ENCODE results near the gene FKBP7.
A peak's percentile ranks its signal among the peaks of the same experiment; 100 is the strongest.

The FKBP7 gene

DNA sequence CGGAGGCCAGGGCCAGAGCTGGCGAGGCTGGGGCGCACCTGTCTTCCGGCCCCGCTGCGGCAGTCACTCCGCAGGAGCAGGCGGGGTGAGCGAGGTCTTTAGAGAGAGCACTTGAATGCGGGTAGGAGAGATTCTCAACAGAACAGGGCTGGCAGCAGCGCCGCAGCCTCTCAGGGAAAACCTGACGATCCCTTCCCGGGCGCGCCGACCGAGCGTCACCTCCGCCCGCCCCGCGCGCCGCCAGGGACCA lies 28.0 kb downstream of the FKBP7 start:
- DNase-seq (ENCODE audit: low read depth): no peak
- TF ChIP-seq, protein P1, sequence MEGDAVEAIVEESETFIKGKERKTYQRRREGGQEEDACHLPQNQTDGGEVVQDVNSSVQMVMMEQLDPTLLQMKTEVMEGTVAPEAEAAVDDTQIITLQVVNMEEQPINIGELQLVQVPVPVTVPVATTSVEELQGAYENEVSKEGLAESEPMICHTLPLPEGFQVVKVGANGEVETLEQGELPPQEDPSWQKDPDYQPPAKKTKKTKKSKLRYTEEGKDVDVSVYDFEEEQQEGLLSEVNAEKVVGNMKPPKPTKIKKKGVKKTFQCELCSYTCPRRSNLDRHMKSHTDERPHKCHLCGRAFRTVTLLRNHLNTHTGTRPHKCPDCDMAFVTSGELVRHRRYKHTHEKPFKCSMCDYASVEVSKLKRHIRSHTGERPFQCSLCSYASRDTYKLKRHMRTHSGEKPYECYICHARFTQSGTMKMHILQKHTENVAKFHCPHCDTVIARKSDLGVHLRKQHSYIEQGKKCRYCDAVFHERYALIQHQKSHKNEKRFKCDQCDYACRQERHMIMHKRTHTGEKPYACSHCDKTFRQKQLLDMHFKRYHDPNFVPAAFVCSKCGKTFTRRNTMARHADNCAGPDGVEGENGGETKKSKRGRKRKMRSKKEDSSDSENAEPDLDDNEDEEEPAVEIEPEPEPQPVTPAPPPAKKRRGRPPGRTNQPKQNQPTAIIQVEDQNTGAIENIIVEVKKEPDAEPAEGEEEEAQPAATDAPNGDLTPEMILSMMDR (IDR thresholded peaks at IDR 0.05; ENCODE audit: low read length, missing control alignments): no peak

DNA sequence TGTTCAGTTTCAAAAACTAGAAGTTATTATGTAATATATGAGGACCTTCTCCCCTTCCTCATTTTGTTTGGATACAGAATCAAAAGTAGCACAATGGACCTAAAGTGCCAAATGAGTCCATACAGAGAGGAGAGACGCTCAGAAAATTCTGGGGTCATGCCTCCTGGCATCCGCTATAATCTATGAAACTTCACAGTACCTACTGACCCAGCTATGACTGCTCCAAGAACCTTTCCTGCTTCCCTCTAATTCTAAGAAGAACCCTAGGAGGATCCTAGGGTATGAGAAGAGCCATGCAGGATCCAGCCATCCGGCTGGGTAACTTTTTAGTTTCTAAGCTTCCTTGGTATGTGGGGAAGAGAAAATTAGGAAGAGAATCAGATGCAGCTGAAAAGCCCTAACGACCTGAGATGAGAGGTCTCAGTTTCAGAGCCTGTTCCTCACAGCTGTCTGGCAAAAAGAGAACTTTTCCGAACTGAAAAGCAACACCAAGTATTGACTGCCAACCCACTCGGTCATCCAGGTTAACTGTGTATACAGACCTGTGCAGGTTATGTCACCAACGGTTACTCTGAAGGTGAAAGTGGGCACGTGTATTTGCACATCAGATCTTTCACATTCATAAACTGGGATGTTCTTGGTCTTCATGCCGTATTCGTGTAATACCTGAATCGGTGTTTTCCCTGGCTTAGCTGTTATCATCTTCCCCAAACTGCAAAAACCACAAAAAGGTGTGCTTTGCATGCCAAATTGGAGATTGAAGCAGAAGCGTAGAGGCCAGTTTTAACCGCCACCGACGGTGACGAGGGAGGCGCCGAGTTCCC lies 28.5 kb downstream of the FKBP7 start:
- TF ChIP-seq, protein P1 (IDR thresholded peaks at IDR 0.05; ENCODE audit: low read length, missing control alignments): no peak
- H3K4me3 ChIP-seq (replicated peaks; ENCODE audit: low read depth, low read length): peak overlapping the region; percentile 84
- no peak for DNase-seq (ENCODE audit: low read depth)

More for the DNA sequence above, 28.0 kb downstream of the FKBP7 start:
- H3K4me3 ChIP-seq (replicated peaks; ENCODE audit: low read depth, low read length): peak overlapping the region; percentile 84

DNA sequence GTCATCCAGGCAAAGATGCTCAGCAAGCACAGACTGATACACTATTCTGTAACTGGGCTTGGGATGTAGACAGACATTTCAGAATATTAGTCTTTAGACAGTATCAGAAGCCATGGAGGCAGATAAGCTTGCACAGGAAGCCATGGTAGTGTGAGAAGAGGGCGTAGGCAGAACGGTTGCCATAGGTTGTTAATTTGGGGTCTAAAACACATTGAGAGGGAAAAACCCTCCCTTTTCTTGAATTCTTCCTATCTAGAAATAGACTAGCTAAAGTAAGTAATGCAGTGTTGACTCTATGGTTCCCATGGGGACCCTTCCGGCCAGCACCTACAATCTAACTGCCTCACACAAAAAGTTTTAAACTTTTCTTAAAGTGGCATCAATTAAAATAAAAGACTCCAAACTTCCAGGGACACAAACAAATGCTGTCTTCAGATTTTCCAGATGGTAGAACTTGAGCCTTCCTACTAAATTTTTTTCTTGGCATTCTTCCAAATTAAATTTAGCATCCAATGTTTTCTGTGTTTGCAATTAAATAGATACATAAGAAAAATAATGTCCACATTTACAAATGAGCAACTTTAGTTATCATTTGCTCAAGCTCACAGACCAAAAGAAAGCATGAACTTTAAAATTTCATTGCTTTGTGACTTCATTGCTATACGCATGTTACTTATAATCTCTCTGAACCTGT lies 29.3 kb downstream of the FKBP7 start:
- H3K4me3 ChIP-seq (replicated peaks; ENCODE audit: low read depth, low read length): peak overlapping the region; percentile 84
- TF ChIP-seq, protein P1 (IDR thresholded peaks at IDR 0.05; ENCODE audit: low read length, missing control alignments): no peak
- no peak for DNase-seq (ENCODE audit: low read depth)

DNA sequence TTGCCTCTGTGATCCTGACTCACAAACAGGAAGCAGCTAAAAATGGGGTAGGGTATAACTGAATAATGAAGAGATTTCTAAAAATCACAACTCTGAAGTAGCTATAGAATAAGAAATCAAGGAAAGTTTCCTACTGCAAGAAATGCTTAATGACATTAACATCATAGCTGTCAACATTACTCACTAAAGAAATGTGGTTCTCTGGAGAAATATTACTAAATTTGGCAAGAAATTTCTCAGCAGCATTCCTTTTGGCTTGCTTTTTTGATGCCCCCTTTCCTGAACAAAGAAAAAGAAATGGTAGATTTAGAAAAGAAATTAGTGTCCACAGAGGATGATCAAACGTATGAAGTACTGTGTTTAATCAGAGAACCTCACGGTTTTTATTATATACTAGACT lies 37.0 kb downstream of the FKBP7 start:
- DNase-seq (ENCODE audit: low read depth): no peak
- TF ChIP-seq, protein P1 (IDR thresholded peaks at IDR 0.05; ENCODE audit: low read length, missing control alignments): no peak
- no peak overlapping the region for H3K4me3 ChIP-seq (replicated peaks; ENCODE audit: low read depth, low read length)

DNA sequence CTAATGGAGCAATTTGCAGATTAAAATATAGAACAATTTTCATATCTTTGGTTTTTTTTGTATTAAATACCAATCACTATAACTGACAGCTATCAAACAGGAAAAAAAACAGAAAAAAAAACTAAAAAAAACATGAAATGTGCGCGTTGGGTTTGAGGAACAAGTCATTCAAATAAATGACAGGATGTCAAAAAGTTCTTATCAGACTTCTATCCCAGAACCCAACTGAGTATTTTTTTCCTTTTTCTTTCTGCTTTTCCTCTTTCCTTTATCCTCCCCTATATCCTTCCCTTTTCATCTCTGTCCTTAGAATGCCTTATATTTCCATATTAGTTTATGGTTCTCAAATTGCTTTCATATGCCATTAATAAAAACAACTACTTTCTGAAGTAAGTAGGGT lies 41.7 kb downstream of the FKBP7 start:
- DNase-seq (ENCODE audit: low read depth): no peak
- H3K4me3 ChIP-seq (replicated peaks; ENCODE audit: low read depth, low read length): no peak overlapping the region
- TF ChIP-seq, protein P1 (IDR thresholded peaks at IDR 0.05; ENCODE audit: low read length, missing control alignments): no peak

DNA sequence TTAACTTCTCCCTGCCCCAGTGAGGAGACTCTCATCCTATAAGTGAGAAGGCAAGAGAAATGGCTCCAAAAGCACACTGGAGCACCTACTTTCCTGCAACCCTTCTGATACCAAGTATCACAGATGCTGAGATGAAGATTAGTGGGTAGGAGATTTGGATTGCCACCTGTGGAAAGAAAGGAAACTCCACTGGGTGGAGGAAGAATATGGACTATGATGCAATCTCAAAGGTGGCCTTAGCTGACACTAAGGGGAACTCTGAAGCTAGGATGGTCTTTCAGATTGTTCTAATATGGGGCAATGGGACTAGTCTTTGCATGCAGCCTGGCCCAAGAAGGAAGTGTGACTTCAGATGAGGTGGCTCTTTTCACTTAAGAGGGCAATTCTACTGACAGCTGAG lies 49.1 kb downstream of the FKBP7 start:
- no peak for DNase-seq (ENCODE audit: low read depth)
- H3K4me3 ChIP-seq (replicated peaks; ENCODE audit: low read depth, low read length): no peak overlapping the region
- TF ChIP-seq, protein P1 (IDR thresholded peaks at IDR 0.05; ENCODE audit: low read length, missing control alignments): no peak
